NCI-H1436 treated with DMSO at 0.1 percent for 48 hours (cell line): ENCODE data around the gene SIK3.
"Not testable (repeated sequence)": the region's sequence is repeated elsewhere in the genome, so short reads cannot be mapped to it uniquely, and the experiment has no call there.

Experiments used
- DNase-seq: peaks from one replicate; lab custom pipeline; 2025; lab: John Stamatoyannopoulos, UW

The SIK3 gene

DNA sequence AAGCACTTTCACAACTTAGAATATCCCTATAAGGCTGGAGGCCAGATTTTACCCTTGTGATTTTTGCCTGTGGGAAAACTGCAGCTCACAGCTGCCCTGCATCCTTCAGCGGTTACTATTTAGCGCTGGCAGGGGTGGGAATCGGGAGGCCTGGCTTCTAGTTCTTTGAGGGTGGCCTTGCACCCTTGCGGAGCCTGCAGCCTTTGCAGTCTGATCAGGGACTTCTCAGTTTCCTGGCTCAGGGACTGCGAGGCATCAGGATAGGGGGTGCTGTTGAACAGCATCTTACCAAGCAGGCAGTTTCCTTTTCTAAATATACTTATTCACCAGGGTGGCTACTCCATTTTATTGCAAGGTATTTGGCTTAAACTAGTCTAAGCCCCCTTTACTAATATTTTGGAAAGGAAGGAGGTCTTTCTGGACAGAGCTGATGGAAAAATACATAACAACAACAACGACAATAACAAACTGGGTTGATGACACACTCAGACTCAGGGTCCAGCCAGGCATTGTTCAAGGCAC is 257.9 kb downstream of the SIK3 start:
- DNase-seq: no peak

DNA sequence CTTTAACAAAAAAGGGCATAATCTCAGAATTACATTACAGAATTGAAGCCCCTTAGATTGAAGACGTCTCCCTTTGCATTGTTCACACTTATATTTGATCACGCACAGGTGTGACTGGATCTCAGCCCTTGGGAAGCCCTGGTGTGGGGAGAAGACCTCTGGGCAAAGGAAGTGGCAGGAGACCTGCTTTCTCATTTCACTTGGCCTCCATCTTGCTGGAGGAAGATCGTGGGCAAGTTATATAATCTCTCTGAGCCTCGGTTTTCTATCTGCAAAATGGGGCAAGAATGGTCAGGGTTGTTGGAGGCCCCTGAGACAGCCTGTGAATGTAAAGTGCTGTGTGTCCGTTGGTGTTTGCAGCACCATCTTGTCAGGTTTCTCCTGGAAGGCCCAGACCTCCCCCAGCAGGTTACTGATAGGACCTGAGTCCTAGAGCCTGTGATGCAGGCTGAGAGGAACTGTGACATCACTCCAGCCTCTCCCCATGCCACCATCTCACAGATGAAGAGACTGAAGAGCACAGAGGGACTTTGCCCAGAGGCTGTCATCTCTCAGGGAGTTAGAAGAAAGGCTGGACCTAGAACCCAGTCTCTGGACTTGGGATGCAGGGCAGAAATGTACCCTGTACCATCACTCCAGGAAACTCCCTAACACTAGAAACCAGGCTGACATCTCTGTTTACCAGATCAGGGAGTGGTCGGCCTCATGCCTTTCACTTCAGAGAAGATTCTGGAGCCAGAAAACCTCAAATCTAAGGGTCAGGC is 259.7 kb downstream of the SIK3 start:
- DNase-seq: no peak

DNA sequence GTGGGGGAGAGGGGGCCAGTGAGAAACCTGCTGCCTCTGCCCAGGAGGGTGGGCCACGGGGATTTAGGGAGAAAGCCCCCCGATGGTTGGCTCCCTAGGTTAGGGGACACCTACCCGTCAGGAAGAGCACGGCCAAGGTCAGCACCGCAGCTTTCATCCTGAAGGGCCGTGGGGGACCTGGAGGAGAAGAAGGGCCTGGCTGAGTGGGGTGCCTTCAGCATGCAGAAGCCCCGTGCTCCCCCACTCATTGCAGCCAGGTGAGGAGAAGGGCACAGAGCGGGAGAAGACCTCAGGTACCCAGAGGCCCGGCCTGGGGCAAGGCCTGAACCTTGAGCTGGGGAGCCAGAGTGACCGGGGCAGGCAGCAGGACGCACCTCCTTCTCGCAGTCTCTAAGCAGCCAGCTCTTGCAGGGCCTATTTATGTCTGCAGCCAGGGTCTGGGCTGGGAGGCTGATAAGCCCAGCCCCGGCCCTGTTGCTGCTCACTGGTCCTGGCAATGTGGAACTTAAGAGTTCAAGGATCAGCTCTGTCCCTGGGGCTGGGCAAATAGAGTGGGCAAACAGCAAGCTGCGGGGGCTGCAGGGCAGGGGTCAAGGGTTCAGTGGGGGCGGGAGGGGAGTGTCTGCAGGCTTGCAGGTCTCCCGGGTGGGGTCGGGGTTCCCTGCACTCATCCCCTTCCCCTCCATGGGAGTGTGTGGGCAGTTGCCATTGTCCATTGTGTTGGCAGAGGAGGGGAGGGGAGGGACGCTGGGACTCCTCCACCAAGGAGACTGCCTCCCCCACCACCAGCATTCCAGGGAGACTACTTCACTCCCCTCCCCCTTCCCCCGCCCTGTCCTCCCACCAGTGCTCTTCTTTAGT is 260.8 kb downstream of the SIK3 start, which contains the start of gene APOA1:
Gene APOA1 (minus strand): TSS at position 392 of the 861 bp plus-strand sequence. CDS start 235 bp downstream, at position 157.
- DNase-seq: no peak

DNA sequence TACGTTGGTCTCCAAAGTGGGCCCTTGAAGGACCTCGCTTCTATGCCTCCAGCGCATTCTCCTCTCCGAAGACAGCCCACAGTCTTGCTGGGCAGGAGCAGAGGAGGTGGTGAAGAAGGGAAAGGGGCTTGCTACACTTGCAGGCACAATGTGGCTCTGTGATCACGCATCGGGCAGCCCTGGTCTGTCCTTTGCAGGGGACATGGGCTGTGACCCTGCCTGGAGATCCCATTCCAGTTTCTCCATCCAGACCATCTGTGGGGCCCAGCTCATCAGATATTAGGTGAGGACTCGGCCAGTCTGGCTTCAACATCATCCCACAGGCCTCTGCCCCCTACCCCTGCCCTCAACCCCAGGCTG is 261.6 kb downstream of the SIK3 start:
- DNase-seq: no peak

DNA sequence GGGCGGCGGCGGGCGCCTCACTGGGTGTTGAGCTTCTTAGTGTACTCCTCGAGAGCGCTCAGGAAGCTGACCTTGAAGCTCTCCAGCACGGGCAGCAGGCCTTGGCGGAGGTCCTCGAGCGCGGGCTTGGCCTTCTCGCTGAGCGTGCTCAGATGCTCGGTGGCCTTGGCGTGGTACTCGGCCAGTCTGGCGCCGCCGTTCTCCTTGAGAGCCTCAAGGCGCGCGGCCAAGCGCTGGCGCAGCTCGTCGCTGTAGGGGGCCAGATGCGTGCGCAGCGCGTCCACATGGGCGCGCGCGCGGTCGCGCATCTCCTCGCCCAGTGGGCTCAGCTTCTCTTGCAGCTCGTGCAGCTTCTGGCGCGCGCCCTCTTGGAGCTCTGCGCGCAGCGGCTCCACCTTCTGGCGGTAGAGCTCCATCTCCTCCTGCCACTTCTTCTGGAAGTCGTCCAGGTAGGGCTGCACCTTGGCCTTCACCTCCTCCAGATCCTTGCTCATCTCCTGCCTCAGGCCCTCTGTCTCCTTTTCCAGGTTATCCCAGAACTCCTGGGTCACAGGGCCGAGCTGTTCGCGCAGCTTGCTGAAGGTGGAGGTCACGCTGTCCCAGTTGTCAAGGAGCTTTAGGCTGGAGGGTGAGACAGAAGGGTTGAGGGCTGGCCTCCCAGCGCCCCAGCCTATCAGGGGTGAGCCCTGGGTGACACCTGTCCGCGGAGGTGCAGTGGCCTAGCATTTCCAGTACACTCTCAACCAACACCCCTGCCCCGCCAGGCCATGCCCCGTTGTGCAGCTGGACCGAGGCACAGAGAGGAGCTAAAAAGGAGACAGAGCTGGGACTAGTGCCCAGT is 262.2 kb downstream of the SIK3 start:
- DNase-seq: peak; percentile 70

DNA sequence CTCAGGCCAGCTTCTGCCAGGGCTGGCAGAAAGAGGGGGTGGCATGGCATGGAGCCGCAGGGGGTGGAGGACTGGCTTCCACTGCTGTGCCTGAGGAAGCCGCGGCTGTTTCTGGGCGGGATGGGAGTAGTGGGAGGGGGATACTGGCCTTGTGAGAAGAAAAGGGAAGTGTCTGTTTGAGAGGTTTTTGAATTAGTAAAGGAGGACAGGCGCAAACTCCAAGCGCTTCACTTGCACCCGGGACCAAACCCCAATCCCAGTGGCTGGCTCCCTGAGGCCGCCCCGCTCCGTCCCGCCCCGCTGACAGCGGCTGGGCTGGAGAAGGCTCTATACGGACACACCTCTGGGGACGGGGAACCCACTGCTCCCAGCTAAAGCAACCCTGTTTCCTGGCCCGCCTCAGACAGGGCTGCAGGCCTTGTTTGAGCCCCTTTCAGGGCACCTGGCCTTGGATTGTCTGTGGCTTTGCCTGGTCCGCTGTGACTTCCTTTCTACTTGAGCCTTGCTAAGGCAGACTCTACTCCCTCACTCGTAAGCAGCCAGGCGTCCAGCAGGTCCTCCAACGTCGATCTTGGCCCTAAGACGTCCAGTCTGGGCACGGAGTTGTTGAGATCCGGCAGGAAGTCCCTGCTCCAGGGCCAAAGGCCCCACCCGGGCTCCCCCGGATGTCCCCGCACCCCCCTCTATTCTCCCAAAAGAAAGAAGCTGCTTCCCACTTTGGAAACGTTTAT is 263.0 kb downstream of the SIK3 start:
- no peak for DNase-seq

DNA sequence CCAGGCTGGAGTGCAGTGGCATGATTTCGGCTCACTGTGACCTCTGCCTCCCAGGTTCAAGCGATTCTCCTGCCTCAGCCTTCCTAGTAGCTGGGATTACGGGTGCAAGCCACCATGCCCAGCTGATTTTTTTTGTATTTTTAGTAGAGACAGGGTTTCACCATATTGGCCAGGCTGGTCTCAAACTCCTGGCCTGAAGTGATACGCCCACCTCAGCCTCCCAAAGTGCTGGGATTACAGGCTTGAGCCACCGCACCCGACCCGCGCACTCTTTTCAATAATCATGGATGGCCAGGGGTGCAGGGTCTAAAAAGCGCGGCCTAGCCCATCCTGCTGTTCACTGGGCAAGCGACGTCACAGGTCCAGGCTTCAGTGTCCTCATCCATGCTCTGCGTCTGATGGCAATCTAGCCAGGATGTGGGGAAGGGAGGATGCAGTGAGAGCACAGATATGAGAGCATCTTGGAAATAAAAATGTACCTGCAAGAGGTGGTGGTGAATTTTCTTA is 263.6 kb downstream of the SIK3 start:
- not testable (repeated sequence) for DNase-seq

DNA sequence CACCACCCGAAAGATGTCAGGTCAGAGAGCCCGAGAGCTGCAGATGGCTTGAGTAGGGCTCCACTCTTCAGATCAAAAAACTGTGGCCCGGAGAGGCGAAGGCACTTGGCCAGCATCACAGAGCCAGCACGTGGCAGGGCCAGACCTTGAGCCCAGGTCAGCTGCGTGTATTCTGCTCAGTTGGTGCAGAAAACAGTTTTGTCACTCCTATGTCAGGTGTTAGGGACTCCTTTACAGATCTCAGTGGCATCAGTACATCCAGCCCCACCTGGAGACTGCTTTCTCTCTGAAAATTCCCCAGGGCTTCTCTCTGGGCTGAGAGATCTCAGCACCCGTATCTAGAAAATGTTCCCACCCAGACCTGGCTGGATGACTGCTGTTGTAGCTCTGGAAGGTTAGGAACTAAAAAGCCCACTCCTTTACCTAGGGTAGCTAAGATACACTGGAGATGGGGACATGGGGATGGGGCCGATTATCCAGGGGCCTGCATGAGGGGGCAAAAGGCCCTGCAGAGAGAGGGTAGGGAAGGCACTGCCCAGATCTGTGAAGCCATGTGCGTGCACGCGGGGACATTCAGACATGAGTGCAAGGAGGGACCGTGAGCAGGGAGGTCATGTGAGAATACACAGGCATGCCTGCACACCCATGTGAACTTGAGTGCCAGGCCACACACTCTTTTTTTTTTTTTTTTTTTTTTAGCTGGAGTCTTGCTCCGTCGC is 264.3 kb downstream of the SIK3 start:
- DNase-seq: no peak

DNA sequence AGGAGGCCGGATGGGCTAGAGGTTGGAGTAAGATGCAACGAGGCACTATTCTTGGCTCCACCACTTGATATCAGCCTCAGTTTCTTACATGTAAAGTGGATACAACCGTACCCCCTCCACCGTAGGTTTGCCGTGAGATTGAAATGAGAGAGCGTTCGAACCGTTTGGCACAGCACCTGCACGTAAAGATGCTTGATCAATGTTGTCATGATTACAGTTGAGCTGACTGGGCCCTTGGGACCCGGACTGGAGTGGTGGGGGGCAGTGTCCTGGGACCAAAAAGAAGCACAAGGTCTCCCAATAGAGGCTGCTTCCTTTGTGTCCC is 264.8 kb downstream of the SIK3 start:
- DNase-seq: no peak

DNA sequence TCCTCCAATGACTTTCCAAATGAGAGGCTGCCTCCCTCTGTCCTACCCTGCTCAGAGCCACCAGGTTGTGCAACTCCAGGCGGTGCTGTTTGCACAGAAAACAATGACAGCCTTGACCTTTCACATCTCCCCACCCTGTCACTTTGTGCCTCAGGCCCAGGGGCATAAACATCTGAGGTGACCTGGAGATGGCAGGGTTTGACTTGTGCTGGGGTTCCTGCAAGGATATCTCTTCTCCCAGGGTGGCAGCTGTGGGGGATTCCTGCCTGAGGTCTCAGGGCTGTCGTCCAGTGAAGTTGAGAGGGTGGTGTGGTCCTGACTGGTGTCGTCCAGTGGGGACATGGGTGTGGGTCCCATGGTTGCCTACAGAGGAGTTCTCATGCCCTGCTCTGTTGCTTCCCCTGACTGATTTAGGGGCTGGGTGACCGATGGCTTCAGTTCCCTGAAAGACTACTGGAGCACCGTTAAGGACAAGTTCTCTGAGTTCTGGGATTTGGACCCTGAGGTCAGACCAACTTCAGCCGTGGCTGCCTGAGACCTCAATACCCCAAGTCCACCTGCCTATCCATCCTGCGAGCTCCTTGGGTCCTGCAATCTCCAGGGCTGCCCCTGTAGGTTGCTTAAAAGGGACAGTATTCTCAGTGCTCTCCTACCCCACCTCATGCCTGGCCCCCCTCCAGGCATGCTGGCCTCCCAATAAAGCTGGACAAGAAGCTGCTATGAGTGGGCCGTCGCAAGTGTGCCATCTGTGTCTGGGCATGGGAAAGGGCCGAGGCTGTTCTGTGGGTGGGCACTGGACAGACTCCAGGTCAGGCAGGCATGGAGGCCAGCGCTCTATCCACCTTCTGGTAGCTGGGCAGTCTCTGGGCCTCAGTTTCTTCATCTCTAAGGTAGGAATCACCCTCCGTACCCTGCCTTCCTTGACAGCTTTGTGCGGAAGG is 265.6 kb downstream of the SIK3 start:
- no peak for DNase-seq

DNA sequence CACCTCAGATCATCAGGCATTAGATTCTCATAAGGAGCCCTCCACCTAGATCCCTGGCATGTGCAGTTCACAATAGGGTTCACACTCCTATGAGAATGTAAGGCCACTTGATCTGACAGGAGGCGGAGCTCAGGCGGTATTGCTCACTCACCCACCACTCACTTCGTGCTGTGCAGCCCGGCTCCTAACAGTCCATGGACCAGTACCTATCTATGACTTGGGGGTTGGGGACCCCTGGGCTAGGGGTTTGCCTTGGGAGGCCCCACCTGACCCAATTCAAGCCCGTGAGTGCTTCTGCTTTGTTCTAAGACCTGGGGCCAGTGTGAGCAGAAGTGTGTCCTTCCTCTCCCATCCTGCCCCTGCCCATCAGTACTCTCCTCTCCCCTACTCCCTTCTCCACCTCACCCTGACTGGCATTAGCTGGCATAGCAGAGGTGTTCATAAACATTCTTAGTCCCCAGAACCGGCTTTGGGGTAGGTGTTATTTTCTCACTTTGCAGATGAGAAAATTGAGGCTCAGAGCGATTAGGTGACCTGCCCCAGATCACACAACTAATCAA is 266.4 kb downstream of the SIK3 start:
- DNase-seq: no peak

DNA sequence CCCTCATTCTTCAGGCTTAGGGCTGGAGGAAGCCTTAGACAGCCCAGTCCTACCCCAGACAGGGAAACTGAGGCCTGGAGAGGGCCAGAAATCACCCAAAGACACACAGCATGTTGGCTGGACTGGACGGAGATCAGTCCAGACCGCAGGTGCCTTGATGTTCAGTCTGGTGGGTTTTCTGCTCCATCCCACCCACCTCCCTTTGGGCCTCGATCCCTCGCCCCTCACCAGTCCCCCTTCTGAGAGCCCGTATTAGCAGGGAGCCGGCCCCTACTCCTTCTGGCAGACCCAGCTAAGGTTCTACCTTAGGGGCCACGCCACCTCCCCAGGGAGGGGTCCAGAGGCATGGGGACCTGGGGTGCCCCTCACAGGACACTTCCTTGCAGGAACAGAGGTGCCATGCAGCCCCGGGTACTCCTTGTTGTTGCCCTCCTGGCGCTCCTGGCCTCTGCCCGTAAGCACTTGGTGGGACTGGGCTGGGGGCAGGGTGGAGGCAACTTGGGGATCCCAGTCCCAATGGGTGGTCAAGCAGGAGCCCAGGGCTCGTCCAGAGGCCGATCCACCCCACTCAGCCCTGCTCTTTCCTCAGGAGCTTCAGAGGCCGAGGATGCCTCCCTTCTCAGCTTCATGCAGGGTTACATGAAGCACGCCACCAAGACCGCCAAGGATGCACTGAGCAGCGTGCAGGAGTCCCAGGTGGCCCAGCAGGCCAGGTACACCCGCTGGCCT is 267.9 kb downstream of the SIK3 start:
- no peak for DNase-seq

DNA sequence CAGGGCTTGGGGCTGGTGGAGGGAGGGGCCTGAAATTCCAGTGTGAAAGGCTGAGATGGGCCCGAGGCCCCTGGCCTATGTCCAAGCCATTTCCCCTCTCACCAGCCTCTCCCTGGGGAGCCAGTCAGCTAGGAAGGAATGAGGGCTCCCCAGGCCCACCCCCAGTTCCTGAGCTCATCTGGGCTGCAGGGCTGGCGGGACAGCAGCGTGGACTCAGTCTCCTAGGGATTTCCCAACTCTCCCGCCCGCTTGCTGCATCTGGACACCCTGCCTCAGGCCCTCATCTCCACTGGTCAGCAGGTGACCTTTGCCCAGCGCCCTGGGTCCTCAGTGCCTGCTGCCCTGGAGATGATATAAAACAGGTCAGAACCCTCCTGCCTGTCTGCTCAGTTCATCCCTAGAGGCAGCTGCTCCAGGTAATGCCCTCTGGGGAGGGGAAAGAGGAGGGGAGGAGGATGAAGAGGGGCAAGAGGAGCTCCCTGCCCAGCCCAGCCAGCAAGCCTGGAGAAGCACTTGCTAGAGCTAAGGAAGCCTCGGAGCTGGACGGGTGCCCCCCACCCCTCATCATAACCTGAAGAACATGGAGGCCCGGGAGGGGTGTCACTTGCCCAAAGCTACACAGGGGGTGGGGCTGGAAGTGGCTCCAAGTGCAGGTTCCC is 268.6 kb downstream of the SIK3 start, which contains the start of gene APOC3:
Gene APOC3 (plus strand): TSS at position 383 of the 659 bp plus-strand sequence. CDS start 676 bp downstream, outside the sequence.
- no peak for DNase-seq

DNA sequence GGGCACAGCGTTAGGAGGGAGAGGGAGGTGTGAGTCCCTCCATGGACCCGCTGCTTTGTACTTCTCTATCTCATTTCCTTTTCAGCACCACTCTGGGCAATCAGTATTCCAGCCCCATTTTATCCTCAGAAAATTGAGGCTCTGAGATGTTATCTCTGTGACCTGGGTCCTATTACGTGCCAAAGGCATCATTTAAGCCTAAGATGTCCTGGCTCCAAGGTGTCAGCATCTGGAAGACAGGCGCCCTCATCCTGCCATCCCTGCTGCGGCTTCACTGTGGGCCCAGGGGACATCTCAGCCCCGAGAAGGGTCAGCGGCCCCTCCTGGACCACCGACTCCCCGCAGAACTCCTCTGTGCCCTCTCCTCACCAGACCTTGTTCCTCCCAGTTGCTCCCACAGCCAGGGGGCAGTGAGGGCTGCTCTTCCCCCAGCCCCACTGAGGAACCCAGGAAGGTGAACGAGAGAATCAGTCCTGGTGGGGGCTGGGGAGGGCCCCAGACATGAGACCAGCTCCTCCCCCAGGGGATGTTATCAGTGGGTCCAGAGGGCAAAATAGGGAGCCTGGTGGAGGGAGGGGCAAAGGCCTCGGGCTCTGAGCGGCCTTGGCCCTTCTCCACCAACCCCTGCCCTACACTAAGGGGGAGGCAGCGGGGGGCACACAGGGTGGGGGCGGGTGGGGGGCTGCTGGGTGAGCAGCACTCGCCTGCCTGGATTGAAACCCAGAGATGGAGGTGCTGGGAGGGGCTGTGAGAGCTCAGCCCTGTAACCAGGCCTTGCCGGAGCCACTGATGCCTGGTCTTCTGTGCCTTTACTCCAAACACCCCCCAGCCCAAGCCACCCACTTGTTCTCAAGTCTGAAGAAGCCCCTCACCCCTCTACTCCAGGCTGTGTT is 269.4 kb downstream of the SIK3 start:
- DNase-seq: no peak

DNA sequence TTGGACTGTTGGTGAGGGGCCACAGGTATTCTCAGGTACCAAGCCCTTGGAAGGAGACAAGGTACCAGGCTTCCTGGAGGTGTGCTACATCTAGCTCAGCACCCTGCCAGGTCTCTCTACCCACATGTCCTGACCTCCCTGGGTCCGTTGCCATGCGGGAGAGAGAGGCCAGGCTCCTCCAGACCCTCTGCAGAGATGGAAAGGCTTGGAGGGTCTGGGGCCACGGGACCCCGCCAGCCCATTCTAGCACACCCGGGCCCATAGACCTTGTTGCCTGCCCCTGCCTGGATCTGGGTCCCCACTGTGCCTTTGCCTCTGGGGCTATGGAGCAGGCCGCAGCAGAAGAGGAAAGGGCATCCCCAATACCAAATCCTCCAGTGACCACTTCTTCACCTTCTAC is 270.8 kb downstream of the SIK3 start:
- no peak for DNase-seq

DNA sequence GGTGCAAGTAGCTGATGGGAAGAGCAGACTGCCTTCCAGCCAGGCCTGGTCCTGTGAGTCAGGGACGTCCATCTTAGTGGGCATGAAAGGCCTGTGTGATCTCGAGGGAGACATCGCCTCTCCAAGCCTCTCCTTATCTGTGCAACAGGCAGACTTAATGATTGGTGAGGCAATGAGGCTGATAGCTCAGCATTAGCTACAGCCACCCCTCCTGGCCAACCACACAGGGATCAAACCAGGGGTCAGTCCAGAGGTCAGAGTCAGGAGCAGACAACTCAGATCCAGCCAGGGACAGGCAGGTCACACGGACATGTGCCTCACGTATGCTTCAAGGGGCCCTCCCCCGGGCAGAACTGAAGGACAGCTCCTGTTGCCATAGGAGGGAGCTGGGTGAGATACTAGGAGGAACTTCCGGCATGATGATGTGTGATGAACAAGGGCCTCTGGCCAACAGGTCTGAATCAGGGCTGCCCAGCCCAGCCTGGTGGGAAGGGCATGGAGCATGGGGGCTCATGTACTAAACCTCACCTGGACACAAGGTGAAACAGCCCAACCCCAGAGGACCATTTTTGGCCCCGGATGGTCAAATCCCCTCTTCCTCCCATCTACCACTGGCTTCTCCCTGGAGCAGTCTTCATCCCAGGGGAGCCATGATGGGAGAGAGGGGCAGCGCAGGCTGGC is 271.3 kb downstream of the SIK3 start:
- no peak for DNase-seq
